MG63 (cell line): Measurements from ENCODE around the gene AP3S2. TPM values are rescaled to one million over a fixed set of nuclear protein-coding genes. Genes with fewer than 3 reads are reported as not detected.
"Not testable (repeated sequence)": the region's sequence is repeated elsewhere in the genome, so short reads cannot be mapped to it uniquely, and the experiment has no call there.

Experiments used
- DNase-seq: peaks from one replicate; pipeline ENCODE4 v3.0.0-alpha.2; 2020
- H3K27me3 ChIP-seq: fragments of 250-450 bp; sonication (Bioruptor Pico); 2 replicates; pipeline ENCODE4 v1.5.1; 2020; ENCODE audit warnings: mild to moderate bottlenecking, moderate library complexity
- H3K36me3 ChIP-seq: fragments of 250-450 bp; sonication (Bioruptor Pico); 2 replicates; pipeline ENCODE4 v1.5.1; 2020; ENCODE audit warnings: mild to moderate bottlenecking, moderate library complexity
- H3K4me3 ChIP-seq: fragments of 250-450 bp; sonication (Bioruptor Pico); 2 replicates; pipeline ENCODE4 v1.5.1; 2020; ENCODE audit warnings: mild to moderate bottlenecking, moderate library complexity
- H3K9me3 ChIP-seq: fragments of 250-450 bp; sonication (Bioruptor Pico); 2 replicates; pipeline ENCODE4 v1.5.1; 2020; ENCODE audit warnings: mild to moderate bottlenecking, moderate library complexity
- total RNA-seq: library from RNA; depleted of rRNA; stranded (reverse); fragments of >200 nt; shearing (Covaris generic); gene quantifications from 2 replicates; pipeline ENCODE4 v1.2.3, GENCODE V29; 2014; ENCODE audit warnings: low replicate concordance

Gene AP3S2
- total RNA-seq, 1 experiment from 2014 or later = 74.8 TPM

DNA sequence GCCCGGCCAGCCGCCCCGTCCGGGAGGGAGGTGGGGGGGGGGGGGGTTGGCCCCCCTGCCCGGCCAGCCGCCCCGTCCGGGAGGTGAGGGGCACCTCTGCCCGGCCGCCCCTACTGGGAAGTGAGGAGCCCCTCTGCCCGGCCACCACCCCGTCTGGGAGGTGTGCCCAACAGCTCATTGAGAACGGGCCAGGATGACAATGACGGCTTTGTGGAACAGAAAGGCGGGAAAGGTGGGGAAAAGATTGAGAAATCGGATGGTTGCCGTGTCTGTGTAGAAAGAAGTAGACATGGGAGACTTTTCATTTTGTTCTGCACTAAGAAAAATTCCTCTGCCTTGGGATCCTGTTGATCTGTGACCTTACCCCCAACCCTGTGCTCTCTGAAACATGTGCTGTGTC lies 38.9 kb downstream of the AP3S2 start:
- H3K4me3 ChIP-seq, H3K27me3 ChIP-seq, DNase-seq, H3K9me3 ChIP-seq: not testable (repeated sequence)
- peaks cover 35% of the 10 kb centered on the region for H3K36me3 ChIP-seq

DNA sequence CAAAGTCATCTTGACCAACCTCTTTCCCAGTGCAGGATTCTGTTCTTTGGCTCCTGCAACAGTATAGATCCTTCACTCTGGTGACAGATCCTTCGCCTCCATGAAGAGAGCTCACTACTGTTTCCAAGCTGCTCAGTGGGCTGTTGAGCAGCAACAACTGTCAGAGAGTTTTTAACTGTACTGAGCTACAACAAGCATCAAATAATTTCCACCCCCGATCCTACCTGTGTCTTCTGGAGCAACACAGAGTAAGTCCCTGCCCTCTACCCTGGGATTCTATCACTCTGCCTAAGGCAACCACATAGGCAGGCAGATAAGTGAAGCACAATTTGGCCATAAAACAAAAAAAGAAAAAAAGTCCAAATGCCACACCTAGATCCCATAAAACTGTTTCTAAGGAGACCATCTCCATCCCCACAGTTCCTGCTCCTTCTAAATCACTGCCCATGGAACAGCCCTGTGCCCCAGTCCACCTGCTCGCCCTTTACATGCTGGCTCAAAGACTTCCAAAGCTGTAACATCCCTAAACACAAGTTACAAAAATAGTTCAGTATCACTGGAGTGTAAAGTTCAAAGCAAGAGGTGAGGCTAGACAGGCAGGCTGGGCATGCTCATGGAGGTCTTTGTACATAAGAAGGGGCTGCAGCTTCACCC lies 41.3 kb downstream of the AP3S2 start:
- Histone ChIP-seq H3K4me3 (no peak overlapping the region), H3K27me3 (no peaks in the 10 kb centered on the region), H3K36me3 (peaks cover 37% of the 10 kb centered on the region), H3K9me3 (no peaks in the 10 kb centered on the region)
- no peak for DNase-seq

DNA sequence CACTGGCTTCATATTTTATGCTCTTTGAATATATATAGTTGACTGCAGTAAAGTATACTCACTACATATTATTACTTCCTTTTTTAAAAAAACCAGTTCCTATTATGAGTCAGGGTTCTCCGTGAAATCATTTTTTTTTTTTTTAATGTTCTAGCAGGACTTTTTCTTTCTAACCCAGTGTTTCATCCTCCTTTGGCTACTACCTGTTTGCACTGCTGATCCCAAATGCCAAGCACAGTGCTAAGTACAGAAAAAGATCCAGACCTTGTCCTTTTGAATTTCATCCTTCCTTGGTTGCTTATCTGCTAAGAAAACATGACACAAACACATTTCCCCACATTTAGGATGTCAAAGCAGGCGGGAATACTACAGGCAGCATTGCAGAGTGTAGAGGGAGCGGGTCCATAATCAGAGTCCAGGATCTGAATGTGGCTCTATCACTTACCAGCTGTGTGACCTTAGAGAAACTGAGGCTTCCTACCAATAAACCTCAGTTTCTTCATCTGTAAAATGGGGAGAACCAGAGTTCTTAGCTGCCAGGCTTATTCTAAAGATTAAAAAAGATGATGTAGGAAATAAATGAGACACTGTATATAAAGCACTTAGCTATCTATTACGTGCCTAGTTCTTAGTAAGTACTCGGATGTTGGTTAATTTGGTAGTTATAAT lies 42.0 kb downstream of the AP3S2 start:
- no peaks in the 10 kb centered on the region for H3K27me3 ChIP-seq
- H3K36me3 ChIP-seq = peaks cover 35% of the 10 kb centered on the region
- no peak for DNase-seq
- no peak overlapping the region for H3K4me3 ChIP-seq
- no peaks in the 10 kb centered on the region for H3K9me3 ChIP-seq

GRCh38 chr15:89848970-89849292 lies 44.9 kb downstream of the AP3S2 start:
- Histone ChIP-seq H3K9me3 (no peaks in the 10 kb centered on the region), H3K36me3 (peaks cover 38% of the 10 kb centered on the region), H3K4me3 (no peak overlapping the region), H3K27me3 (no peaks in the 10 kb centered on the region)
- no peak for DNase-seq

GRCh38 chr15:89847101-89847500 lies 46.7 kb downstream of the AP3S2 start:
- Histone ChIP-seq H3K4me3 (no peak overlapping the region), H3K9me3 (no peaks in the 10 kb centered on the region), H3K27me3 (no peaks in the 10 kb centered on the region), H3K36me3 (peaks cover 42% of the 10 kb centered on the region)
- DNase-seq = no peak

DNA sequence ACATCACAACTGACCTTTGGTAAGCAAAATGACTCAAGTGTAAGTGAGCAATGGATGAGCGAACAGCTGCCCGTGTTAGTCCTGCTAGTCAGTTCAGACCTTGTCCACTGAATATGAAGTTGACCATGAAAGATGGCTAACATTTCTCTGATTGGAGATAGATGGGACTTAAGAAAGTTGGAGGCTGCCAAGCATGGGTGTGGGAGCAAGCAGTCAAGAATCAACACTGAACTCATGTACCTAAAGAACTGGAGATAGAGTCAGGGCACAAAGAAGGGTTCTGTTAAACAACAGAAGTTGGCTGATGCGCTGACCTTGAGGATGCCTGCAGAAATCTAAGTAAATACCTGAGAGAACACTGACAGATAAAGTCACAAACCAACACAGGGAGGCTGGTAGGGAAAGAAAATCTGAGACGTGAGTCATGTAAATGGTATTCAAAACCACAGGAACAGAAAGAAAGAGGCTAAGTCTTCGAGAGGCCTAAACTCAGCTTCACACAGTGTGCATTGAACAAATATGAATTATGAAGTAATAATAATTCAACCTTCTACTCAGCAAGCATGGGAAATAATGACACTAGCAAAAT lies 48.4 kb downstream of the AP3S2 start:
- peak; percentile 48 for DNase-seq
- H3K27me3 ChIP-seq = no peaks in the 10 kb centered on the region
- H3K4me3 ChIP-seq = no peak overlapping the region
- H3K9me3 ChIP-seq = no peaks in the 10 kb centered on the region
- peaks cover 30% of the 10 kb centered on the region for H3K36me3 ChIP-seq

- H3K27me3 ChIP-seq = no peaks in the 10 kb centered on the region
- no peaks in the 10 kb centered on the region for H3K9me3 ChIP-seq
- no peak for DNase-seq
- no peak overlapping the region for H3K4me3 ChIP-seq
- peaks cover 24% of the 10 kb centered on the region for H3K36me3 ChIP-seq
These were observed 51.8 kb downstream of the AP3S2 start for GRCh38 chr15:89841962-89842361.

DNA sequence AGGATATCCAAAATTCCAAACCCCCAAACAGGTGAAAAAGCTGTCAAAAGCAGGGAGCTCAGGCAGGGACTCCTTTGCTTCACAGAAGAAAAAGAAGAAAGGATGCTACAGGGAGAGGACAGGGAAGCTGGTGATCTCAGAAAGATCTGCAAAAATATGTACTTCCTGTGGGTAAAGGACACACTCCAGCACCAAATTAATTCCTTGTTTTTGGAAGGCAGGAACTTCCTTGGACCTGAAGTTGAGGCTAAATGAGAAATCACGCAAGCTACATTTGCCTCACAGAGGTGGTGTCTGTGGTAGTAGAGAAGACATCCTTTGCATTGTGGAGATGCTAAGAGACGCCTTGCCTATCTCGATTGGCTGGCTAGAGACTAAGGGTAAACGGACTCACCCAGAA lies 52.5 kb downstream of the AP3S2 start:
- Histone ChIP-seq H3K9me3 (no peaks in the 10 kb centered on the region), H3K36me3 (peaks cover 22% of the 10 kb centered on the region), H3K4me3 (no peak overlapping the region), H3K27me3 (no peaks in the 10 kb centered on the region)
- DNase-seq = no peak

DNA sequence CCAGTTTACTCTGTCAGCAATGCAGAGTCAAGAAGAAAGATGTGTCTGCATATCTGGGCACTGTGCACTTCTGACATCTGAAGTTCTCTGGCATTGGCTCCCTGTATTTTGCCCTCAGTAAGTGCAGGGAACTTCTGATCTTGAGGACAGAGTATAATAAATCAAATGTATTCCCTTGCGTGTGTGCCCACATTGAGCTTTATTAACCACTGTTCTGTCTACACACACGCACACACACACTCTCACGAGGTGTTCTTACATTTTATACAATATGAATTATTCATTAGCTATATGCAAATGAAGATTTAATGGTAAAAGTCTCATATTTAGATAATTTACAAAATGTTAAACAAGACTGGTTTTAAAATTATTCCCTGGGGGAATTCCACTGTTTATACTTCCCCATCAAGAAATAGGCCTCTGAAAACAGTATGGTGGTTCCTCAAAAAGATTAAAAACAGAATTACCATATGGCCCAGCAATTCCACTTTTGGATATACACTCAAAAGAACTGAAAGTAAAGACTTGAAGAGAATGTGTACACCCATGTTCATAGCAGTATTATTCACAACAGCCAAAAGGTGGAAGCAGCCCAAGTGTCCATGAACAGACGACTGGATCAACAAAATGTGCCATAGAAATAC lies 54.5 kb downstream of the AP3S2 start:
- no peak for DNase-seq
- Histone ChIP-seq H3K27me3 (no peaks in the 10 kb centered on the region), H3K9me3 (no peaks in the 10 kb centered on the region)

GRCh38 chr15:89837830-89838178 lies 56.0 kb downstream of the AP3S2 start:
- no peak overlapping the region for H3K4me3 ChIP-seq
- peaks cover 49% of the 10 kb centered on the region for H3K36me3 ChIP-seq
- H3K27me3 ChIP-seq = no peaks in the 10 kb centered on the region

More for the DNA sequence above, 54.5 kb downstream of the AP3S2 start:
- Histone ChIP-seq H3K4me3 (no peak overlapping the region), H3K36me3 (peaks cover 40% of the 10 kb centered on the region)

GRCh38 chr15:89837134-89837829 lies 56.5 kb downstream of the AP3S2 start:
- no peaks in the 10 kb centered on the region for H3K9me3 ChIP-seq
- peaks cover 52% of the 10 kb centered on the region for H3K36me3 ChIP-seq
- no peak for DNase-seq
- H3K27me3 ChIP-seq = no peaks in the 10 kb centered on the region
- peak overlapping the region; percentile 13 for H3K4me3 ChIP-seq

More at GRCh38 chr15:89837830-89838178, 56.0 kb downstream of the AP3S2 start:
- H3K9me3 ChIP-seq = no peaks in the 10 kb centered on the region
- no peak for DNase-seq

- DNase-seq = peak; percentile 60
- Histone ChIP-seq H3K27me3 (no peaks in the 10 kb centered on the region), H3K9me3 (no peaks in the 10 kb centered on the region), H3K36me3 (peaks cover 56% of the 10 kb centered on the region), H3K4me3 (peak overlapping the region; percentile 13)
These were observed 57.3 kb downstream of the AP3S2 start for GRCh38 chr15:89836267-89837133.

GRCh38 chr15:89835176-89835564 lies 58.6 kb downstream of the AP3S2 start:
- Histone ChIP-seq H3K36me3 (peaks cover 53% of the 10 kb centered on the region), H3K4me3 (no peak overlapping the region), H3K9me3 (no peaks in the 10 kb centered on the region), H3K27me3 (no peaks in the 10 kb centered on the region)
- DNase-seq = no peak

DNA sequence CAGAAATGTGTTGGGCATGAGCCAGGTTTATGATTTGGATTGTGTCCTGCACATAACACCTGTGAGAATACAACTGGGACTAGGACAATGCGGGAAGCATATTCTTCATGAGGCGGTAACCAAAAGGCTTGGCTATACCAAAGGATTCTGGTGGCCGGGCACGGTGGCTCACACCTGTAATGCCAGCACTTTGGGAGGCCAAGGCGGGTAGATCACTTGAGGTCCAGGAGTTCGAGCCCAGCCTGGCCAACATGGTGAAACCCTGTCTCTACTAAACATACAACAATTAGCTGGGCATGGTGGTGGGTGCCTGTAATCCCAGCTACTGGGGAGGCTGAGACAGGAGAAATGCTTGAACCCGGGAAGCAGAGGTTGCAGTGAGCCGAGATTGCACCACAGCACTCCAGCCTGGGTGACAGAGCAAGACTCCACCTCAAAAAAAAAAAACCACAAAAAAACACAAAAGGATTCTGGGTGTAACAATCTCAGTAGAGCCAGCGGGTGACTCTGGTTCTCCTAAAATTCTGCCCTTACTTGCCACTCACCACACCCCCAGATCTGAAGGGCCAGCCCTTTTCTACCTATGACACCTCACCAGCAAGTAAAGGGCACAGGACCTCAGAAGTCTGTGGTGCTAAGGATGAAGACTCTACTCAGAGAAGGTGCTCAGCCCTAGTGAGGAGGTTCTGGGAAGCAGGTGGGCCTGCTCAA lies 59.2 kb downstream of the AP3S2 start:
- DNase-seq, H3K27me3 ChIP-seq, H3K4me3 ChIP-seq, H3K9me3 ChIP-seq: not testable (repeated sequence)
- peaks cover 47% of the 10 kb centered on the region for H3K36me3 ChIP-seq

GRCh38 chr15:89833966-89834365 lies 59.8 kb downstream of the AP3S2 start:
- Histone ChIP-seq H3K36me3 (peaks cover 47% of the 10 kb centered on the region), H3K4me3 (no peak overlapping the region), H3K9me3 (no peaks in the 10 kb centered on the region), H3K27me3 (no peaks in the 10 kb centered on the region)
- DNase-seq = no peak

- Histone ChIP-seq H3K27me3 (no peaks in the 10 kb centered on the region), H3K9me3 (no peaks in the 10 kb centered on the region), H3K36me3 (peaks cover 36% of the 10 kb centered on the region), H3K4me3 (no peak overlapping the region)
- DNase-seq = no peak
These were observed 63.2 kb downstream of the AP3S2 start for GRCh38 chr15:89830639-89831038.
